Measurements from ENCODE around the gene PDE2A. TPM values are rescaled to one million over a fixed set of nuclear protein-coding genes. Genes with fewer than 3 reads are reported as not detected.

PDE2A gene
- total and polyA plus RNA-seq, 10 of the 15 experiments (the other 5 are each of a cell fraction or from before 2014, with no cell fraction given) = 0.06 to 0.15 (median 0.11) TPM; not detected in 6

DNA sequence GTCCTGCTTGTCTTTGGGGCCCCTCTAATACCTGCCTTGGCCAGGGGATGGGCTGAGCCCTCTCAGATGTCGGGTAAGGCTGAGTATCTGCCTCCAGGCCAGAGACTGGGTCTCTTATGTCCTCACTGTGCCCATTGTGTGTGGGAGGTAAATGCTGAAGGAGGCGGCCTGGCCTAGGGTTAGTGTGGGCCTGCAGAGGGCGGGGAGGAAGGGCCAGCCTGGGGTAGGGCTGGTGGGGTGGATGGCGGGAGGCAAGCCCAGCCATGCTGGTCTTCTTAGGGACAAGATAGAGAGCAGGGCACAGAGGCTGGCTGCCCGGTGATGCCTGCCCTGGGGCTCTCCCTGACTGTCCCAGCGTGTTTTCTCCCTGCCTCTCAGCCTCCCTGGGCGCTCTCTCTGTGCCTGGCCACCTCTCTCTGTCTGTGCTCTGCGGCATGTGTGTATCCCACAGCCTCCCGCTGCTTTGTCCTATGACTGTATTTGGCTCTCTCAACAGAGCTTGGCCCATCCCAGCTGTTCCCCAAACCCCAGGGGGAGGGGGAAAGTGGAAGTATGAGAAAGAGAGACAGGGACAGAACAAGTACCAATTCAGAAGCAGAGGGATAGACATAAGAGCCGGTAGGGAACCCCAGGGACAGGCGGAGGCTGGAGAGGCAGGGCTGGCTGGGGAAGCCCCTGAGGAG lies 57.0 kb downstream of the PDE2A start (continued):
- TF ChIP-seq CUX1 (IDR thresholded peaks at IDR 0.05; ENCODE audit: insufficient replicate concordance, low read depth, low read length) = no peak
- TF ChIP-seq RBBP5 (conservative IDR thresholded peaks at IDR 0.05) = no peak
- TF ChIP-seq DPF2 (IDR thresholded peaks at IDR 0.05) = no peak
- no peak for TF ChIP-seq MXI1 (IDR thresholded peaks at IDR 0.05; ENCODE audit: low read depth, low read length)
- no peak for TF ChIP-seq HDAC6 (IDR thresholded peaks at IDR 0.05; ENCODE audit: unreplicated experiment)
- no peak for TF ChIP-seq ZZZ3 (IDR thresholded peaks at IDR 0.05; ENCODE audit: control insufficient read depth, insufficient read length, low read depth)
- no peak for TF ChIP-seq BRCA1 (IDR thresholded peaks at IDR 0.05; ENCODE audit: low read depth, low read length)
- TF ChIP-seq BCL3 (IDR thresholded peaks at IDR 0.05; ENCODE audit: borderline replicate concordance, insufficient read depth, low read depth, low read length, poor library complexity, severe bottlenecking) = no peak
